Ishikawa (cell line): ENCODE data around the gene HTR4.

ENCODE experiments used
- CEBPB ChIP-seq: IDR thresholded peaks from 2 replicates; pipeline ENCODE4 v1.6.1; 2012
- CREB1 ChIP-seq: IDR thresholded peaks from 2 replicates; pipeline ENCODE4 v1.6.1; 2012; ENCODE audit warnings: low read depth
- EGR1 ChIP-seq: IDR thresholded peaks from 2 replicates; pipeline ENCODE4 v1.6.1; 2012
- EP300 ChIP-seq: IDR thresholded peaks from 2 replicates; pipeline ENCODE4 v1.6.1; 2012; ENCODE audit warnings: borderline replicate concordance
- FOXM1 ChIP-seq: IDR thresholded peaks from 2 replicates; pipeline ENCODE4 v1.6.1; 2012; ENCODE audit warnings: low read depth, borderline replicate concordance
- MAX ChIP-seq: IDR thresholded peaks from 2 replicates; pipeline ENCODE4 v1.6.1; 2012
- NFIC ChIP-seq: IDR thresholded peaks from 2 replicates; pipeline ENCODE4 v1.6.1; 2012
- RAD21 ChIP-seq: IDR thresholded peaks from 2 replicates; pipeline ENCODE4 v1.6.1; 2012; ENCODE audit warnings: low read depth
- REST ChIP-seq: IDR thresholded peaks from 2 replicates; pipeline ENCODE4 v1.6.1; 2012; ENCODE audit warnings: low read depth, mild to moderate bottlenecking
- TAF1 ChIP-seq: IDR thresholded peaks from 2 replicates; pipeline ENCODE4 v1.6.1; 2012; ENCODE audit warnings: low read depth, mild to moderate bottlenecking
- TCF12 ChIP-seq: IDR thresholded peaks from 2 replicates; pipeline ENCODE4 v1.6.1; 2012; ENCODE audit warnings: low read depth
- TEAD4 ChIP-seq: IDR thresholded peaks from 2 replicates; pipeline ENCODE4 v1.6.1; 2012
- YY1 ChIP-seq: IDR thresholded peaks from 2 replicates; pipeline ENCODE4 v1.6.1; 2012; ENCODE audit warnings: low read depth
- ZBTB7A ChIP-seq: IDR thresholded peaks from 2 replicates; pipeline ENCODE4 v1.6.1; 2012; ENCODE audit warnings: low read depth
- TF ChIP-seq, protein P1 (sequence below): IDR thresholded peaks from 2 replicates; pipeline ENCODE4 v1.6.1; 2012

HTR4 gene

DNA sequence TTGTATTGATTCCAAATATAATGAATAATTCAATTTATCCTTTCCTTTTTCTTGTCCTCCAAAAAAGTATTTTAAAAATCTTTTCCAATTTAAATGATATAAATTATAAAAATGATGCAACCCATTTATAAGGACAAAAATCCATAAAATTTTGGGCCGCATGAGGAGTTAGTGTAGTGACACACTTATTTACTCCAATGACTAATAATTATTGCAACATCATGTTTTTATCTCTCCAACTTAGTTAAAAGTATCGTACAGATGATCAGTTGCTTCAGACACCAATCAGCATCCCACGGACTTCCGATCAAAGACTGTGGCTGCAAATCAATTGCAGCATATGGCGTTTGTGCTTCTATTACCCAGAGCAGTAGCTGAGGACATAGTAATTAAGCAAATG lies 58.6 kb downstream of the HTR4 start:
- TF ChIP-seq ZBTB7A (no peak), RAD21 (no peak), EGR1 (no peak), NFIC (no peak), TAF1 (no peak), MAX (no peak), FOXM1 (no peak), CREB1 (no peak)

DNA sequence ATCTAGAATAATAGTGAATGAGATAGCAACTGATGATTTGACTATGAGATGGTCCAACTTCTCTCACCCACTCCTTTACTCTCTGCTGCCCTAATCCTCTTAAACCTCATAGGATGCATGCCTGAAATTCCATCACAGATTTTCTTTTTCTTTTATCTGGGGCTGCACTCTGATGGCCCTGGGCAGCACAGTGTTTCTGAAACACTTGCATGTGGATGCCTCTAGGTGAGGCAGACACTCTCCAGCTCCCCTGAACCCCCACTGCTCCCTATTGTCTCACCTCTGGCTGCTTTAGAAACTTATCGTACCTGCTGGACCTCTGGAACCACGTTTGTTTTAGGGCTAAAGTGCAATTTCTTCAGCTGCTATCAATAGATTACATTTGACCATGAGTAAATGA lies 67.5 kb downstream of the HTR4 start:
- TF ChIP-seq EGR1: no peak

GRCh38 chr5:148585988-148586387 lies 68.3 kb downstream of the HTR4 start:
- no peak for TF ChIP-seq NFIC
- TF ChIP-seq EP300: no peak
- no peak for TF ChIP-seq MAX
- no peak for TF ChIP-seq TEAD4
- TF ChIP-seq TCF12: no peak
- no peak for TF ChIP-seq REST
- TF ChIP-seq, protein P1, sequence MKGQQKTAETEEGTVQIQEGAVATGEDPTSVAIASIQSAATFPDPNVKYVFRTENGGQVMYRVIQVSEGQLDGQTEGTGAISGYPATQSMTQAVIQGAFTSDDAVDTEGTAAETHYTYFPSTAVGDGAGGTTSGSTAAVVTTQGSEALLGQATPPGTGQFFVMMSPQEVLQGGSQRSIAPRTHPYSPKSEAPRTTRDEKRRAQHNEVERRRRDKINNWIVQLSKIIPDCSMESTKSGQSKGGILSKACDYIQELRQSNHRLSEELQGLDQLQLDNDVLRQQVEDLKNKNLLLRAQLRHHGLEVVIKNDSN: no peak
- TF ChIP-seq YY1: no peak
- no peak for TF ChIP-seq RAD21

- TF ChIP-seq CREB1: no peak
- TF ChIP-seq MAX: no peak
- TF ChIP-seq TCF12: no peak
- TF ChIP-seq CEBPB: no peak
- no peak for TF ChIP-seq RAD21
- TF ChIP-seq EGR1: no peak
- no peak for TF ChIP-seq REST
- no peak for TF ChIP-seq YY1
- TF ChIP-seq ZBTB7A: no peak
- no peak for TF ChIP-seq NFIC
- TF ChIP-seq, protein P1: no peak
- no peak for TF ChIP-seq TEAD4
- TF ChIP-seq TAF1: no peak
- TF ChIP-seq EP300: no peak
- no peak for TF ChIP-seq FOXM1
Measured at GRCh38 chr5:148584103-148584502, 70.2 kb downstream of the HTR4 start.

GRCh38 chr5:148583421-148583965 lies 70.8 kb downstream of the HTR4 start:
- no peak for TF ChIP-seq CEBPB
- TF ChIP-seq TCF12: no peak
- TF ChIP-seq NFIC: no peak
- TF ChIP-seq CREB1: no peak
- TF ChIP-seq, protein P1: no peak
- TF ChIP-seq EP300: no peak
- no peak for TF ChIP-seq TEAD4
- TF ChIP-seq ZBTB7A: no peak

- no peak for TF ChIP-seq MAX
- no peak for TF ChIP-seq RAD21
- TF ChIP-seq EGR1: no peak
Measured at GRCh38 chr5:148574167-148574566, 80.2 kb downstream of the HTR4 start.
